Endothelial cell of umbilical vein (primary cell): Measurements from ENCODE around the gene CLIP2.

Source experiments
- CTCF ChIP-seq, 2 donors: IDR thresholded peaks; 1 replicate in 1 of 2; 2 replicates in 1 of 2; pipeline ENCODE4 v1.5.1; 2011; ENCODE audit warnings: low read length in 2 of 2, mild to moderate bottlenecking in 2 of 2, moderate library complexity in 2 of 2, control low read depth in 1 of 2, inconsistent platforms in 1 of 2, low read depth in 1 of 2; ENCODE audit not compliant: insufficient read depth in 1 of 2; ENCODE audit errors: extremely low read depth in 1 of 2
- FOS ChIP-seq: IDR thresholded peaks from 2 replicates; pipeline ENCODE4 v1.6.1; 2011; ENCODE audit warnings: mild to moderate bottlenecking, low read length, moderate library complexity, borderline replicate concordance; ENCODE audit not compliant: insufficient read depth

DNA sequence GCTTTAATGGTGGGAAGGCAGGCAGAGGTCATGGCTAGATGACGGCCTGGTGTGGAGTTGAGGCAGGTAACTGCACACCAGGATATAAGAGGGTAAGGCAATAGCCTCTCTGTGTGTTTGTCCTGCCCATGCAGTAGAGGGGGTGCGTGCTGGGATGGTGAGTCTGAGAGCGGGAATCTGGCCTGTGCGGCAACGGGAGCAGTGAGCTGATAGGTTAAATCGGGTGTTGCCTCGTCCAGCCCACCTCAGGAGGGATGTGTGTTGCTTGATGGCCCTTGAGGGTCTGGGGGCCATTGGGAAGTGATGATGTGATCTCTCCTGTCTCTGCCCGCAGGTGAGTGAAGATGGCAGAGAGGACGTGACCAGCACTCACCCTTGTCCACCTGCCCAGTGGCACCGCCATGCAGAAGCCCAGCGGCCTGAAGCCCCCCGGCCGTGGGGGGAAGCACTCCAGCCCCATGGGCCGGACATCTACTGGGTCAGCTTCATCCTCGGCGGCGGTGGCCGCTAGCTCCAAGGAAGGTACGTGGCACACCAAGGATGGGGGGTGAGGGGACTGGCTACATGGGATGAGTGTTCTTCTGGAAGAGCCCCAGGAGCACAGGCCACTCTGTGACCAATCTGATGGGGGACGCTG lies 28.1 kb downstream of the CLIP2 start:
- TF ChIP-seq FOS (no peak), CTCF (IDR thresholded peaks at IDR 0.05; ENCODE audit: extremely low read depth in 1 of 2, insufficient read depth in 1 of 2, low read depth in 1 of 2, low read length in 2 of 2) (no peak)
